Nephron (organoid): ENCODE measurements around the gene TCEA3.

Source experiments
- H3K27ac Mint-ChIP-seq, 3 experiments: 2 replicates each; pipeline ENCODE4 v1.8.0; 2020; ENCODE audit warnings: mixed read lengths in 3 of 3, mild to moderate bottlenecking in 2 of 3, moderate library complexity in 1 of 3
- H3K27me3 Mint-ChIP-seq: 2 replicates; pipeline ENCODE4 v1.8.0; 2021; ENCODE audit warnings: low read depth, mild to moderate bottlenecking, moderate library complexity, mixed read lengths
- H3K36me3 Mint-ChIP-seq: 2 replicates; pipeline ENCODE4 v1.8.0; 2020; ENCODE audit warnings: low read depth, mixed read lengths
- H3K4me1 Mint-ChIP-seq: 2 replicates; pipeline ENCODE4 v1.8.0; 2020; ENCODE audit warnings: mixed read lengths
- H3K4me3 Mint-ChIP-seq, 3 experiments: 2 replicates each; pipeline ENCODE4 v1.8.0; 2020; ENCODE audit warnings: mild to moderate bottlenecking in 3 of 3, mixed read lengths in 3 of 3, moderate library complexity in 2 of 3
- H3K9me3 Mint-ChIP-seq: 2 replicates; pipeline ENCODE4 v1.8.0; 2020; ENCODE audit warnings: mixed read lengths
- CTCF ChIP-seq, 3 experiments: fragments of 200-600 bp; sonication (generic); IDR thresholded peaks; one replicate each; pipeline ENCODE4 v1.5.0; 2021; ENCODE audit warnings: antibody characterized with exemption in 3 of 3; ENCODE audit not compliant: unreplicated experiment in 3 of 3

TCEA3 gene

GRCh38 chr1:23444104-23444533, 19.6 kb upstream of the TCEA3 start:
- H3K9me3 Mint-ChIP-seq: no peaks in the 10 kb centered on the region
- H3K4me1 Mint-ChIP-seq: no peaks in the 10 kb centered on the region
- H3K36me3 Mint-ChIP-seq: peaks cover 40% of the 10 kb centered on the region
- no peaks in the 10 kb centered on the region for H3K27me3 Mint-ChIP-seq
- no peak for TF ChIP-seq CTCF (IDR thresholded peaks at IDR 0.05; ENCODE audit: unreplicated experiment in 3 of 3)
- H3K27ac Mint-ChIP-seq: no peak overlapping the region
- H3K4me3 Mint-ChIP-seq: no peak overlapping the region

- TF ChIP-seq CTCF (IDR thresholded peaks at IDR 0.05; ENCODE audit: unreplicated experiment in 3 of 3): no peak
- Mint-ChIP-seq H3K4me1 (no peaks in the 10 kb centered on the region), H3K27ac (no peak overlapping the region), H3K4me3 (no peak overlapping the region), H3K9me3 (no peaks in the 10 kb centered on the region), H3K36me3 (peaks cover 43% of the 10 kb centered on the region), H3K27me3 (no peaks in the 10 kb centered on the region)
Measured at GRCh38 chr1:23442751-23443150, 18.2 kb upstream of the TCEA3 start.

- Mint-ChIP-seq H3K27ac (no peak overlapping the region), H3K4me1 (no peaks in the 10 kb centered on the region), H3K36me3 (peaks cover 39% of the 10 kb centered on the region), H3K4me3 (no peak overlapping the region), H3K27me3 (no peaks in the 10 kb centered on the region), H3K9me3 (no peaks in the 10 kb centered on the region)
- TF ChIP-seq CTCF (IDR thresholded peaks at IDR 0.05; ENCODE audit: unreplicated experiment in 3 of 3): no peak
Measured at GRCh38 chr1:23441446-23442148, 17.0 kb upstream of the TCEA3 start.

GRCh38 chr1:23438545-23438944, 14.0 kb upstream of the TCEA3 start:
- TF ChIP-seq CTCF (IDR thresholded peaks at IDR 0.05; ENCODE audit: unreplicated experiment in 3 of 3): no peak
- Mint-ChIP-seq H3K27ac (no peak overlapping the region), H3K4me1 (no peaks in the 10 kb centered on the region), H3K4me3 (no peak overlapping the region), H3K27me3 (peaks cover 4% of the 10 kb centered on the region), H3K9me3 (no peaks in the 10 kb centered on the region), H3K36me3 (peaks cover 60% of the 10 kb centered on the region)

DNA sequence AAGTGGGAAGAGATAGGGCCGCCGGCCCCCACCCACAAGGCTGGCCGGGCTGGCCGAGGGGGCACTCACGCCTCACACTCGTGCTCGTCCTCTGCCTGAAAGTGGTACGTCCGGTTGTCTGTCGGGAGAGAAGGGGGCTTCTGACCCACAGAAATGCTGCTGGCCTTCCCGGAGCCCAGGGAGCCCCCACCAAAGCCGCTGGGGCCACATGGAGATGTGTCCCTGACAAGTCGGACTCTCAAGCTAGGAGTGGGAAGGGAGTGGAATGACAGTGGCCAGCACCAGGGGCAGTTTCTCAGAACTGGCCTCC, 12.8 kb upstream of the TCEA3 start:
- H3K27me3 Mint-ChIP-seq: peaks cover 4% of the 10 kb centered on the region
- H3K27ac Mint-ChIP-seq: no peak overlapping the region
- no peak overlapping the region for H3K4me3 Mint-ChIP-seq
- no peaks in the 10 kb centered on the region for H3K4me1 Mint-ChIP-seq
- H3K9me3 Mint-ChIP-seq: no peaks in the 10 kb centered on the region
- peaks cover 64% of the 10 kb centered on the region for H3K36me3 Mint-ChIP-seq
- no peak for TF ChIP-seq CTCF (IDR thresholded peaks at IDR 0.05; ENCODE audit: unreplicated experiment in 3 of 3)
